ENCODE data around the gene TNFAIP3.

TNFAIP3 gene

DNA sequence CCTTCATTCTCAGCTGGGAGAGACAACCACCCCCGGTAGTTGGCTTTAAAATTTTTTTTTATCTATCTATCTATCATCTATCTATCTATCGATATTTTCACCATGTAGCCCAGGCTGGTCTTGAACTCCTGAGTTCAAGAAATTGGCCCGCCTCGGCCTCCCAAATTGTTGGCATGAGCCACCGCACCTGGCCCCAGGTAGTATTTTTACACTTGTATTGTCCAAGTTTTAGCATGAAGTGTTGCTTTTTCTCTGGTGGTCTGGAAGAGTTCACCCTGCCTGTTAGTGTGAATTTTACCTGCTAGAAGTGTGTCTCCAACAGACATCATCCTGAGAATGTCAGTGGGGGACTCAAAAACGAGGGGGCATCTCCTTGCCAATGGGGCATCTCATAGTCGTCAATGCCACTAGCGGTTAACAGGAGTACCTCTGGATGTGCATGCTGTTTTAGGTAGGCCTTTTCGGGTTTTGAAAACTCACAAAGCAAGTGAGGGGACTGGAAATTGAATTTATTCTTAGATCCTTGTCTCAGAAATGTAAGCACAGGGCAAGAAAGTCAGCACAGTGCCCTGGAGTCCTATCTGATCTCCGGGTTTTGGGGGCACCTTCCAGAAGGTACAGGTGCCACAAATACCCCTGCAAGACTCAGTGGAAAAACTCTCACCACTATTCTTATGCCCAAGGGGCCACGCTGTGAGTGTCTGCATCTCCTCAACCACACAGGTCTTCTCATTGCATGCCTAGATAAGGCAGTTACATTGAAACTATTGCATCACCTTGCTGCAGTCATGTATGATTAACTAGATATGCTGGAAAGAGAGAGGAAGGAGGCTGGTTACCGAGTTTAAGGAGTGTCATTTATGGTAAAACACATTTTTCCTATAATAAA, 37.1 kb downstream of the TNFAIP3 start:
- no peak for DNase-seq

DNA sequence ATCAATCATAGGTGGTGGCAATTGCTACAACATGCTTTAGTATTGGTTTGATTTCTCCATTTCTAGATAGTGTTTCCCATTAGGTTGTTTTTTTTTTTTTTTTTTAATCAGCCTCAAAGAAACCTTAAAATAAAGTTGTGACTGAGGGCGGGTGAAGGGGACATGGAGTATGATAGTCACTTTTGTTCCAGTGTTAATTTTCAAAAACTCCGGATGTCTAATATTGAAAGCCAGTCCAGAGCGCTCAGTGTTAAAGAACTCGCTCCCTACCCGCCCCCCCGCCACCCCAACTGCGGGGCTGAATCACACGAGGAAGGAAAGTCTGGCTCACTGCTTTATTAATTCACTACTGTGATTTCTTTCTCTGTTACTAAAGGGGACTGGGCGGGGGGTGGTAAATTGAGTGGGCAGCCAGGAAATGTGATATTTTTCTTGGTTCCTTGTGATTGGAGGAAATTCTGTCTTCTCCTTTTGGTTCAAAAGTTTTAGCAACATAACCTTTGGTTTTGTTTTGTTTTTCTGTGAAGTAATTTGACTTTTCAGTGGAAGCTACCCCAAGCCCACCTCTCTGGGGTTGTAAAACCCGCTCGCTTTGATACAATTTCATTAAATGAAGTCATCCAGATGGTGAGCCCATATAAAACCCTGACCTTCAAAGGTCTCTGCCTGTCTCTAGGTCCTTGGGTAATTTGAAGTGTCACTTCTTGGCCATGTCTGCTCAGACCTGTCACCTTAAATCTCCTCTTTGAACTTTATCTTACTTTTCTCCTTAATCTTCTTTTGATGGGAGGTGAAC, 38.0 kb downstream of the TNFAIP3 start:
- DNase-seq: peak; percentile 34

DNA sequence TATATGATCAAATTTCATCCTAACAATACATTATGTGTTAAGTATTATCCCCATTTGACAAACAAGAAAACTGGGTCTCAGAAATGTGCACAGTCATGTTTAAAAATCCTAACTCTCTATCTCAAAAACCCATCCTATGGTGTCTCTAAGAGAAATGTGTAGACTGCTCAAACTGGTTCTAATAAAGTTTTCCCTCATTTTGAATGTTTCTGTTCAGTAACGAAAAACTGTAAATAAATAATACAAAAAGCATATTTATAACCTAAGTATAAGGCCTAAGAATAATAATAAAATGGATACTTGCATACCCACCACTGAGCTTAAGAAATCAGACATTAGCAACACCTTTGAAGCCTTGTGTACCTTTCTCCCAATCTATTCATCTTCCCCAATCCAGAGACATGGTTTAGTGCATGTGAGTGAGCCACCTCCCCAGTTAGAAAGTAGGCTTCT, 39.0 kb downstream of the TNFAIP3 start:
- DNase-seq: no peak

DNA sequence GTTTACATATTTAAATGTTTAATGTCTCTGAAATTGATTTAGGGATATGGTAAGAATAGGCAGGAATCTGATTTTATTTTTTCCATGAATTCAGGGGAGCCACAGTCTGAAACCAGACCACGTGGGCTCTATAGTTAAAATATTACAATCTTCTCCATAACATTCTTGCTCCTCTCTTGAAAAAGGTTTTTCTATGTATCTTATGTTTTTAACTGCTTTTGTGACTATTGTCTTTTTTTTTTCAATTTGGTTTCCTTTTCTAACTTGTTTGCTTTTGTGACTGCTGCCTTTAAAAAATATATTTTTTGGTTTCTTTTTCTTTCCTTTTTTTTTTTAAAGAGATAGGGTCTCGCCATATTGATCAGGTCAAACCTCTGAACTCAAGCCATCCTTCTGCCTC, 40.1 kb downstream of the TNFAIP3 start:
- no peak for DNase-seq

DNA sequence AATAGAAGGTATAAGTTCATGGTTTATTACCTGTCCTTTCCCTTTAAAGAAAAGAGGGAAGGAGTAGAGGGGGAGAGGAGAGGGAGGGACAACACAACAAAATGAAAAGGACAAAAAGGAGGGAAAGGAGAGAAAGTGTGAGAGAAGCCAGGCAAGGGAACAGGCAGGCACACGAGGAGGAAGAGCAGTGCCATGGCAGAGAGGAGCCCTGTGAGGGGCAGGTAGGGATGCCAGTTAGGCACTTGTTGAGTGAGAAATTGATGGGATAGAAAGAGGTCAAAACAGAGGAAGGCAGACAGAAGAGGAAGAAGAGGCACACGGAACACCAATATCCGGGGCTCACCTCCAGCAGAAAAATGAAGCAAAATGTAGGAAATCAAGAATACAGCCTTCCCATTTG, 42.5 kb downstream of the TNFAIP3 start:
- no peak for DNase-seq

DNA sequence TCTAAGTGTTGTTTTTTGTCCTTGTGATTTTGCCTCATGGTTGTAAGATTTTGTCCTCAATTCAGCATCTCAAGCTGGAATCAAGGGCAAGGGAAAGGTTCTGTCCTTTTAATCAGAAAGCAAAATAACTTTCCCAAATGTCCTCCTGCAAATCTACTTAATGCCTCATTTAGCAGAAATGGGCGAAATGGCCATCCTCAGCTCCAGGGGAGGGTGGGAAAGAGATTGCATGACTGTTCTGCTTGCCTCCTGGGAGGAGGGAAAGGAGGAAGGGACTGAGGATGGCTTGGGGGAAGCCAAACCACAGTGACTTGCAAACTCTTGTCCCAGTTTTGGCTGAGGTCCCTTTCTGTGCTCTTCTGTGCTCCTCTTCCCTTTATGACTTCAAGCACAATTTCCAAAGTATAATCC, 43.4 kb downstream of the TNFAIP3 start:
- no peak for DNase-seq

DNA sequence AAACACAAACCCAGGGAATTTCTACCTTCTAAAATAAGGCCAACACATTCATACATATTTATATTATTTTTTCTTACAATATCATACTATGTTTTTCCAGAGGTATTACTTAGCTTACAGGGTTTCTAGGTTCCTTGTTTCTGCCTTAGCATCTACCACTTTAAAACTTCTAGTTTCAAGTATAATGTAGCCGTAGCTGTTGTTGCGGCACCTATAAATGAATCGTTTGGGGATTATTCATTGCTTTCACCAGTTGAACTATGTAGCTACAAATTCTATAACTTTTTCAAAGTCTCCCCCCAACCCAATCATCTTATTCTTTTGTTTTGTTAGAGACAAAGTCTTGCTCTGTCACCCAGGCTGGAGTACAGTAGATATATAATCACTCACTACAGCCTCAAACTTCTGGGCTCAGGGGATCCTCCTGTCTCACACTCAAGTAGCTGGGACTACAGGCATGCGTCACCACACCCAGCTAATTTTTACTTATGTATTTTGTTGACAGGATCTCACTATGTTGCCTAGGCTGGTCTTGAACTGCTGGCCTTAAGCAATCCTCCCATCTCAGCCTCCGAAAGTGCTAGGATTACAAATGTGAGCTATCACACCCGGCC, 43.9 kb downstream of the TNFAIP3 start:
- no peak for DNase-seq

DNA sequence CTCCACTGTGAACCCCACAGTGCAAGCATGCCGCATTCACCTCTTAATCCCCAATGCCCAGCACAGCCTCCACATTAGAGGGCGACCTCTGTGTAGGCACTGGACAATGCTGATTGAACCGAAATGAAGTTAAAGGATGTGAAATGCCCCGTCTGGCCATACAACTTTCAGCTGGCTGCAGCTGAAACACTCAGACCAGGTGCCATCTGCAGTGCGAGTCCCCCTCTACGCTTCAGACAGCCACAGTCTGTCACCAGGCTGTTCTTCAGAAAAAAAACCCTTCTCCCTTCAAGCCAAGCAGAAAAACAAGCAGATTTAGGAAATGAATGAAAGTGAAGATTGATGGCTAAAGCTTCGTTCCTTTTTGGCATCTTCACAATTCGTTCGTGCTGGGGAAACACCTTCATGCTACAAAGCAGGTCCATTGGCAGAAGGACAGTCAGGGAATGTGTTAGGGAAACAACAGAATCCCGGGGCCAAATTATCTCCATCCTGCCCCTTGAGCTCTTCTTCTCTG, 44.7 kb downstream of the TNFAIP3 start:
- no peak for DNase-seq

DNA sequence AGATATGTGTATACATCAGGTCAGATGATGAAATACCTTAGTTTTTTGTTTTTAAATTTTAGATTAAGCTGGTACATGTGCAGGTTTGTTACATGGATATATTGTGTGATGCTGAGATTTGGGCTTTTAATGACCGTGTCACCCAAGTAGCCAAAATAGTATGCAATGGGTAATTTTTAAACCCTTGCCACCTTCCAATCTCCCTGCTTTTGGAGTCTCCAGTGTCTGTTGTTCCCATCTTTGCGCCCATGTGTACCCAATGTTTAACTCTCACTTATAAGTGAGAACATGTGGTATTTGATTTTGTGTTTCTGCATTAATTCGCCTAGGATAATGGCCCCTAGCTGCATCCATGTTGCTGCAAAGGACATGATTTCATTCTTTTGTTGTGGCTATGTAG, 45.8 kb downstream of the TNFAIP3 start:
- DNase-seq: no peak

DNA sequence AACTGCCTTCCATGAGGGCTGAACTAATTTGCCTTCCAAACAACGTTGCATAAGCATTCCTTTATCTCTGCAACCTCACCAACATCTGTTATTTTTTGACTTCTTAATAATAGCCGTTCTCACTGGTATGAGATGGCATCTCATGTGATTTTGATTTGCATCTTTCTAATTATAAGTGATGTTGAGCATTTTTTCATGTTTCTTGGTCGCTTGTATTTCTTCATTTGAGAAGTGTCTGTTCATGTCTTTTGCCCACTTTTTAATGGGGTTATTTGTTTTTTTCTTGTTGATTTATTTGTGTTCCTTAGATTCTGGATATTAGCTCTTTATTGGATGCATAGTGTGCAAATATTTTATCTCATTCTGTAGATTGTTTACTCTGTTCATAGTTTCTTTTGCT, 46.4 kb downstream of the TNFAIP3 start:
- no peak for DNase-seq

DNA sequence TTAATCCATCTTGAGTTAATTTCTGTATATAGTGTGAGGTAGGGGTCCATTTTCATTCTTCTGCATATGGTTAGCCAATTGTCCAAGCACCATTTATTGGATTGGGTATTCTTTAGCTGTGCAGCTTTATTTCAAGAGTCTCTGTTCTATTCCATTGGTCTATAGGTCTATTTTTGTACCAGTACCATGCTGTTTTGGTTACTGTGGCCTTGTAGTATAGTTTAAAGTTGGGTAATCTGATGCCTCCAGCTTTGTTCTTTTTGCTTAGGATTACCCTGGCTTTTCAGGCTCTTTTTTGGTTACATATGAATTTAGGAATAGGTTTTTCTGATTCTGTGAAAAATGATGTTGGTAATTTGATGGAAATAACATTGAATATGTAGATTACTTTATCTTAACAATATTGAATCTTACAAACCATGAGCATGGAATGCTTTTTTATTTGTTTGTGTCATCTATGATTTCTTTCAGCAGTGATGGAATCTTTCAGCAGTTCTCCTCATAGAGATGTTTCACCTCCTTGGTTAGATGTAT, 47.0 kb downstream of the TNFAIP3 start:
- DNase-seq: no peak

DNA sequence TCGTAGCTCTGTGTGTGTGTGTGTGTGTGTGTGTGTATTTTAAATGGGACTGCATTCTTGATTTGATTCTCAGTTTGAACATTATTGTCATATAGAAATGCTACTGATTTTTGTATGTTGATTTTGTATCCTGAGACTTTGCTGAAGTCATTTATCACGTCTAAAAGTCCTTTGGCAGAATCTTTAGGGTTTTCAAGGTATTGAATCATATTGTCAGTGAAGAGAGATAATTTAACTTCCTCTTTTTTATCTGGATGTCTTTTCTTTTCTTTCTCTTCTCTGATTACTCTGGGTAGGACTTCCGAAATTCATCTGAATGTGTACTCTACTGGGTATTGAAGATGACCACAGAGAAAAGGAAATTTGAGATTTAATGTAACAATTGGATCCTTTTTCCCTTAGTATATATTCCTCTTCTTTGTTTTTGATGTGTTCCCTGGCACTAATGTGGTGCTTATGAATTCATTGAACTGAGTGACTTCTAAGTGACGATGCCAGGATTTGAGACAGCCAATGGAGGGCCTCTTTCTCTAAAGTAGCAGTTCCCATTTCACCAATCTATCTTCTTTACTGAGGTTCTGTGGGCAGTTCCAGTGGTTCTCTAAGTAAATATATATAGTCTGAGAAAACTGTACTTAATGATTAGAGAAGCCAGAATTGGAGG, 47.6 kb downstream of the TNFAIP3 start:
- DNase-seq: no peak

DNA sequence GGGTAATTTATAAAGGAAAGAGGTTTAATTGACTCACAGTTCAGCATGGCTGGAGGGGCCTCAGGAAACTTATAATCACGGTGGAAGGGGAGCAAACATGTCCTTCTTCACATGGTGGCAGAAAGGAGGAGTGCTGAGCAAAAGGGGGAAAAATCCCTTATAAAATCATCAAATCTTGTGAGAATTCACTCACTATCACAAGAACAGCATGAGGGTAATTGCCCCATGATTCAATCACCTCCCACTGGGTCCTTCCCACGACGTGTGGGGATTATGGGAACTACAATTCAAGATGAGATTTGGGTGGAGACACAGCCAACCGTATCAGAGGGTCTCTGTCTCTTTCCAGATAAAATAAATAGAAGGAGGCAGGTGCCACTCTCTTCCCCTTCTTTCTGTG, 48.7 kb downstream of the TNFAIP3 start:
- DNase-seq: no peak

DNA sequence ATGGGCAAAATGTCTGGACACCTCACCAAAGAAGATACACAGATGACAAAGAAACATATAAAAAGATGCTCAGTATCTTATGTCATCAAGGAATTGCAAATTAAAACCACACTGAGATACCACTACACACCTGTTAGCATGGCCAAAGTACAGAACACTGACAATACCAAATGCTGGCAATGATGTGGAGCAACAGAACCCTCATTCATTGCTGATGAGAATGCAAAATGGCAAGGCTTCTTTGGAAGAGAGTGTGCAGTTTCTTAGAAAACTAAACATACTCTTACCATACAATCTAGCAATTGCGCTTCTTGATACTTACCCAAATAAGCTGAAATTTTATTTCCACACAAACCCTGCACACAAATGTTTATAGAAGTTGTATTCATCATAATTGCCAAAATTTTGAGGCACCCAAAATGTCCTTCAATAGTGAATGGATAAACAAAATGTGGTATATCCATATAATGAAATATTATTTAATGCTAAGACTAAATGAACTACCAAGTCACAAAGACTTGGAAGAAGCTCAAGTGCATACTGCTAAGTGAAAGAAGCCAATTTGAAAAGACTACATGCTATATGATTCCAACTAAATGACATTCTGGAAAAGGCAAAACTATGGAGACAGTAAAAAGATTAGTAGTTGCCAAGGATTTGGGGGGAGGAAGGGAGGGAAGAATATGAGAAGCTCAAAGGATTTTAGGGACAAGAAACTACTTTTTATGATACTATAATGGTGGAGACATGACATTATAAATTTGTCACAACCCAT, 50.7 kb downstream of the TNFAIP3 start:
- no peak for DNase-seq

DNA sequence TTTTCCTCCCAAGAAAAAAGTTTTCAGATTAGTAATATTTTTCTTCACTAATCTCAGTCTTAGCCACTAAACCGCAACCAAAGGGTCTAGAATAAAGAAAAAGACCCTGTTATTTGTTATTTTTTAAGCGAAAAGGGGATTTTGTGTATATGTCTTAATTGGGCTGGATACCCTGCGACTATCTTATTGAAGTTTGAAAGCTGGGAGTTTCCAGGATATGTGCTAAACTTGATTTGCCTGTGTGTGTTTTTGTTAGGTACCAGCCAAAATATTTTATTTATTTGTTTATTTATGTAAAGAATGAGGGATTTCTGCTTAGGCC, 52.4 kb downstream of the TNFAIP3 start:
- DNase-seq: no peak

DNA sequence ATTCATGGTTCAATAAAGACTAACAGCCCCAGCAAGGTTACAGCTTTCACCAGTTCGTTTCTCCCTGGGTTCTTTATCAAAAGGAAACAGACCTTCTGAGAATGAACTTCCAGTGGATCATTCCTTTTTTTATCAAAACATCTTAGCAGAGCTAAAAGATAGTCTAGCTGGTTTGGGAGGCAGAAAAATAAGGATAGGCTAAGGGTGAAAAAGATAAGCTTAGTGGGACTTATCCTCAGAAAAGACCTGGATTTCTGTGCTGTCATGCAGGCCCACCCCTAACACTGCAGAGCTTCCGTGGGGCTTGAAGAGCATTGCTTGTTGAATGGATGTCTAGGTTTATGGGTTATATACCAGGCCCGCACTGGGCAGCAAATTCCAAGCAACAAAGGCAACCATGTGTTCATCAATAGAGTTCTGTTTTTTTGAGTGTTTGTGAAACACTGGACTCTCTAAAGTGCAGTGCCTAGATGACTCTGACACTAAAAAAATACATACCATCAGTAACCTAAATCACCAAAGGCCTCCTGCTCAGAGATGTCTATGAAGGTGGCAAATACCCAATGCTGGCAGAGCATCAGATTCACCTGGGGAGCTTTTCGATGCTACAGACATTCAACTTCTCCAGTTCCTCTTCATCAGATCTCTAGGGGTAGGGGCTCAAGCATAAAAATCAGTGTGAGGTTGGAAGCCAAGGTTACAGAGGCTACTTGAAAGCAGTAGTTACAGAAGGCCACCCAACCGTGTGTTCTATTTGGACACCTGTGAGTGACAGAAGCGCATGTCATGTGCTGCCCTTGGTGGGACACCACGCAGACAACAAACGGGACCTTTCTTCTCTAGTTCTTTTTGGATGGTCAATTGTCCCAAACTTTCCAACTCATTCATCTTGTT, 53.0 kb downstream of the TNFAIP3 start:
- no peak for DNase-seq

DNA sequence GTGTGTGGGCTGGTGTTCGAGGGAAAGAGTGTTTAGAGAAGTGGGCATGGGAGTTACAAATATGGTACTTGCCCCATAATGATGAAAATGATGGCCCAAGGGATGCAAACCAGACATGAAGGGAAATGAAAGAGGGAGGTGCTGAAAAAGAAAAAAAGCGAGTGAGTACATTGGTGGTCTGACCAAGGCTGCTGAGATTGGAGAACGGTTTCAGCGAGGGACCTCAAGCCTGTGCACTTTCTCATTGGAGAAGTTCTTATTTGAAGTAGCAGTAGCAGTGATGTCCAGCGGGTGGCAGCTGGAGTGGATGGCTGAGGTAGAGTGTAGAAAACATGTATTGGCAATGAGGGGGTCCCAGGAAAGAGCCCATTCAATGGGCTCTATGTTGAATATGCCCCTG, 54.8 kb downstream of the TNFAIP3 start:
- DNase-seq: no peak

DNA sequence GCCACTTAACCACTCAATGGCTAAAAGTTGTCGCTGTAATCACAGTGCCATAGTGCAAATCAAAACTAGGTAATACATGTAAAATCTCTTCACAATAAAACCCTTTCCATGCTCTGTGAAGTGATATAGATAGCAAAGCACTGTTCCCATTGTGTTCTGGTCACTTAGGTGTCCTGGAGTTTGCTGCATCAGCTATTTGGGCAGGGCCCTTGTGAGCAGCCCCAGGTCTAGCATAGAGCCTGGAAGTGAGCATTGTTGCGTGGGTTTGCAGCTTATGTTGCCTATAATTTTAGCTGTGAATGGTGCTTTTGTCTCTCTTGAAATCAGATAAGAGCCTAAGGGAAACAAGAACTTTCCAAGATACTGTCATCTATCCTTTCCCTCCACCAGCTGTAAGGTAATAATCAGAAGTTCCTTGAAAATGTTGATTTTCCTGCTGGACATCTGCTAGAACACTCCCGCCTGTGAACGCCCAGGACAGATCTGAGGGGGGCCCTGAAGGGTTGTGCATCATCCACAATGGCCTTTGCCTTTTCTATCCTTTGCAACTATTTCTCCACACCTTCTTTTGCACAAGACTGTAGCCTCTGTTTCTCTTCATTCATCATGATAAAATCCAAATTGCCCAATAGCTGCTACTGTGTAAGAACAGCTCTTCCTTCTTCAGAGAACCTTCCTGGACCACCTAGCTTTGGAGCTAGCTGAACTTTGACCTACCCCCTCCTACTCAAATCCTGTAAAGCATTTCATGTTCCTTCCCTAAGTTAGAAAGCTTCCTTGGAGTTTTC, 57.0 kb downstream of the TNFAIP3 start:
- DNase-seq: no peak

DNA sequence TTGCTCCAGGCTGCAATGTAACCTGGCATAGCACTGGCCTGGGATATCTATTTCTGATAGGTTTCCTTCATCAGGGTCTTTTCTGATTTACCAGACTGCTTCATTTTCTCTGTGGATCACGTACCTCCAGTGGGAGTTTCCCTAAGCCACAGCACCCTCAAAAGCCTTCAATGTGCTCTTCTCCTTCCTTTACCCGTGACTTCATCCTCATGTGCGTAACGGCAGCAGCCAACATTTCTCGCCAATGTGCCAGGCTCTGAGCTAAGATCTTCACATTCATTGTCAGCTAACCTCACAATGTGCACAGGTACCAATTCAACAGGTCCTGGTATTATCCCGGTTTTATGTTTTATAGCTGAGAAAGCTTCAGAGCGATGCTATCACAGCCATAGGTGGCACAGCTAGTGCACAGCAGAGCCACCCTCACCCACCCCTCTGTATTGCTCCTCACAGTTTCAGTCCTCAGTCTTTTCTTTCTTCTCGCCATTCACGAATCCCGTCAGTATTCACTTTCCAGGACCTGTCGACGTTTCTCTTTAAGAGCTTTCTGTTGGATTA, 58.2 kb downstream of the TNFAIP3 start:
- no peak for DNase-seq

Measured in CD4-positive, alpha-beta T cell treated with Interleukin-21 for 1 hour (primary cell).